Transverse colon (tissue), 4 donors: ENCODE measurements around the gene FBLN2.

Experiments
- POLR2A ChIP-seq: fragments of 450-650 bp; IDR thresholded peaks from one replicate; pipeline ENCODE4 v1.6.1; 2016; ENCODE audit warnings: antibody characterized with exemption, mild to moderate bottlenecking, moderate library complexity
- POLR2AphosphoS5 ChIP-seq, 3 donors: sonication (generic); formaldehyde crosslinking; IDR thresholded peaks; one replicate each; pipeline ENCODE4 v1.6.1; 2016; ENCODE audit warnings: antibody characterized with exemption in 3 of 3
- TF ChIP-seq, protein P1 (sequence below), 5 experiments: fragments of 200-600 bp in 3 of 5; fragments of 450-650 bp in 2 of 5; sonication (generic) in 3 of 5; IDR thresholded peaks; 1 replicate in 2 of 5; 2 replicates in 3 of 5; pipeline ENCODE4 v1.5.1; 2016 to 2017; ENCODE audit warnings: antibody characterized with exemption in 5 of 5, inconsistent platforms in 3 of 5, mild to moderate bottlenecking in 2 of 5, moderate library complexity in 1 of 5

DNA sequence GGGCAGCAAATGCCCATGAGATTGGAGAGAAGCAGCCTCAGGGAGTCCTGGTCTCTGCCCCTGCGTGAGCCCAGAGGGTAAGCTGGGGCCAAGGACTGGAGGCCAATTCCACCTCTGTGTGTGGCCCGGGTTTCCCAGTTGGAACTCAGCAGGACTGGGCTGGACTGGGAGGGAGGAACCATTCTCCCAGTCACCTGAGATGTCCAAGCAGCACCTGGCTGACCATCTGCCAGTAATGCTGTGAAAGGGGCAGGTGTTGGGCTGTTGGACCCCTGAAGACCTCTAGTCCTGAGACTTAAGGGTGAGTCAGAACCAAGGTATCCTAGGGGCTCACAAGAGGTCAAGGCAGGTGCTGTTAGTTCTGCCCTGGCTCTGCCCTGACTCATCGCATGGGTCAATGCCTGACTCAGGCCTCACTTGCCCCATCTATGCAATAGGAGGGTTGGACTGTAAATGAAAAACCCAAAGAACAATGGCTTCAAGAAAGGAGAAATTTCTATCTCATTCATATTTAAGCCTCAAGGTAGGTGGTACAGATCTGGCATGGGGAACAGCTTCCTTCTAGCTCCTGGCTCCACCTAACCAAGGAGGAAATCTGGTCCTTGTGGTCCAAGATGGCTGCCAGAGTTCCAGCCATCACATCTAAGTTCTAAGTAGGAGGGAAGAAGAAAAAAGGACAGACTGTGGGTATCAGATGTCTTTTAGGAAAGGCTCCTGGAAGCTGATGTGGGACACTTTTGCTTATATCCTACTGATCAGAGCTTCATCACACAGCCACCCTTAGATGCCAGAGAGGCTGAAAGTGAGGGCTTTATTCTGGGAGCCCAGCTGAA, 111.3 kb downstream of the FBLN2 start:
- TF ChIP-seq POLR2A = no peak
- TF ChIP-seq, protein P1, sequence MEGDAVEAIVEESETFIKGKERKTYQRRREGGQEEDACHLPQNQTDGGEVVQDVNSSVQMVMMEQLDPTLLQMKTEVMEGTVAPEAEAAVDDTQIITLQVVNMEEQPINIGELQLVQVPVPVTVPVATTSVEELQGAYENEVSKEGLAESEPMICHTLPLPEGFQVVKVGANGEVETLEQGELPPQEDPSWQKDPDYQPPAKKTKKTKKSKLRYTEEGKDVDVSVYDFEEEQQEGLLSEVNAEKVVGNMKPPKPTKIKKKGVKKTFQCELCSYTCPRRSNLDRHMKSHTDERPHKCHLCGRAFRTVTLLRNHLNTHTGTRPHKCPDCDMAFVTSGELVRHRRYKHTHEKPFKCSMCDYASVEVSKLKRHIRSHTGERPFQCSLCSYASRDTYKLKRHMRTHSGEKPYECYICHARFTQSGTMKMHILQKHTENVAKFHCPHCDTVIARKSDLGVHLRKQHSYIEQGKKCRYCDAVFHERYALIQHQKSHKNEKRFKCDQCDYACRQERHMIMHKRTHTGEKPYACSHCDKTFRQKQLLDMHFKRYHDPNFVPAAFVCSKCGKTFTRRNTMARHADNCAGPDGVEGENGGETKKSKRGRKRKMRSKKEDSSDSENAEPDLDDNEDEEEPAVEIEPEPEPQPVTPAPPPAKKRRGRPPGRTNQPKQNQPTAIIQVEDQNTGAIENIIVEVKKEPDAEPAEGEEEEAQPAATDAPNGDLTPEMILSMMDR (IDR thresholded peaks at IDR 0.05) = no peak
- no peak for TF ChIP-seq POLR2AphosphoS5 (IDR thresholded peaks at IDR 0.05)
